Glomerular endothelial cell (primary cell): ENCODE data around the gene SLCO2B1. TPM values are rescaled to one million over a fixed set of nuclear protein-coding genes. Genes with fewer than 3 reads are reported as not detected.
"Not testable (repeated sequence)": the region's sequence is repeated elsewhere in the genome, so short reads cannot be mapped to it uniquely, and the experiment has no call there.

Experiments
- DNase-seq: peaks from one replicate; pipeline ENCODE4 v3.0.0-alpha.2; 2011; ENCODE audit warnings: low read depth, low spot score; ENCODE audit errors: extremely low read depth
- total RNA-seq: library from RNA; depleted of rRNA; stranded (reverse); fragments of >200 nt; gene quantifications from 2 replicates; pipeline ENCODE4 v1.2.3, GENCODE V29; 2015

Gene SLCO2B1
- 0.97 and 5.4 TPM in 2 replicates for total RNA-seq

GRCh38 chr11:75150879-75151278, at the start of gene SLCO2B1:
Gene SLCO2B1, plus strand, starts transcription at chr11:75151107. Its CDS starts 275 bp downstream, at chr11:75151382.
- no peak for DNase-seq

GRCh38 chr11:75101424-75102128, 49.3 kb upstream of the SLCO2B1 start:
- no peak for DNase-seq

- DNase-seq: no peak
These were observed 47.4 kb upstream of the SLCO2B1 start for GRCh38 chr11:75103380-75104026.

GRCh38 chr11:75105462-75105925, 45.4 kb upstream of the SLCO2B1 start:
- no peak for DNase-seq

- not testable (repeated sequence) for DNase-seq
These were observed 44.8 kb upstream of the SLCO2B1 start for GRCh38 chr11:75105967-75106681.

- DNase-seq: no peak
These were observed 43.7 kb upstream of the SLCO2B1 start for GRCh38 chr11:75107187-75107586.

GRCh38 chr11:75112200-75112599, 38.7 kb upstream of the SLCO2B1 start:
- no peak for DNase-seq

- no peak for DNase-seq
These were observed 37.9 kb upstream of the SLCO2B1 start for GRCh38 chr11:75113030-75113429.

- DNase-seq: no peak
These were observed 36.4 kb upstream of the SLCO2B1 start for GRCh38 chr11:75114465-75114864.

GRCh38 chr11:75118577-75118976, 32.3 kb upstream of the SLCO2B1 start:
- no peak for DNase-seq

- DNase-seq: no peak
These were observed 24.3 kb upstream of the SLCO2B1 start for GRCh38 chr11:75126564-75126963.

- no peak for DNase-seq
These were observed 18.8 kb upstream of the SLCO2B1 start for GRCh38 chr11:75132080-75132479.

GRCh38 chr11:75133976-75134375, 16.9 kb upstream of the SLCO2B1 start:
- no peak for DNase-seq

GRCh38 chr11:75135021-75135650, 15.8 kb upstream of the SLCO2B1 start:
- DNase-seq: no peak

- no peak for DNase-seq
These were observed 15.3 kb upstream of the SLCO2B1 start for GRCh38 chr11:75135651-75136050.

- DNase-seq: no peak
These were observed 10.4 kb upstream of the SLCO2B1 start for GRCh38 chr11:75140269-75141138.

- DNase-seq: no peak
These were observed 9.7 kb upstream of the SLCO2B1 start for GRCh38 chr11:75141166-75141565.

- DNase-seq: peak; percentile 47
These were observed 8.0 kb upstream of the SLCO2B1 start for GRCh38 chr11:75142714-75143419.

GRCh38 chr11:75143420-75143731, 7.5 kb upstream of the SLCO2B1 start:
- DNase-seq: no peak

- DNase-seq: no peak
These were observed 6.2 kb upstream of the SLCO2B1 start for GRCh38 chr11:75144716-75145014.
